GM19463 (cell line): ENCODE data around the gene UQCR10.

Experiments used
- ATAC-seq: cut with Tn5 transposase; IDR thresholded peaks from one replicate; pipeline ENCODE4 v1.9.1; 2021; ENCODE audit warnings: mild to moderate bottlenecking, moderate library complexity; ENCODE audit not compliant: unreplicated experiment

UQCR10 gene

DNA sequence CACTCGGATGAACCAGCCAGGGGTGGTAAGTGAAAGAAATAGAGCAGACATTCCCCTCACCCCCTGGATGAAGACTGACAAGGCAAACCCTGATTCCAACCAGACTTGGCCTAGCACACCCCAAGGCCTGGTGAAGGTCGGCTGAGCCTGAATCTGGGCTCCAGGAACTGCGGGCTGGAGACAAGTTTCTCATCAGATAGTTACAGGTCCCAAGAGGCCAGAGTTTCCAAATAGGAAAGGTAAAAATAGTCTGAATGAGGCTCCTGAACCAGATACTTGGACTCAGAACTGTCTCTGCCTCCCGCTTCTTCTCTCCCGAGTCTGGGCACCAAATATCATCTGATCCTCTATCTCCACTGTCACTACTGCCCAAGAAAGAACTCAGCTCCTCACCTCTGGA is 8.2 kb upstream of the UQCR10 start:
- no peak for ATAC-seq

DNA sequence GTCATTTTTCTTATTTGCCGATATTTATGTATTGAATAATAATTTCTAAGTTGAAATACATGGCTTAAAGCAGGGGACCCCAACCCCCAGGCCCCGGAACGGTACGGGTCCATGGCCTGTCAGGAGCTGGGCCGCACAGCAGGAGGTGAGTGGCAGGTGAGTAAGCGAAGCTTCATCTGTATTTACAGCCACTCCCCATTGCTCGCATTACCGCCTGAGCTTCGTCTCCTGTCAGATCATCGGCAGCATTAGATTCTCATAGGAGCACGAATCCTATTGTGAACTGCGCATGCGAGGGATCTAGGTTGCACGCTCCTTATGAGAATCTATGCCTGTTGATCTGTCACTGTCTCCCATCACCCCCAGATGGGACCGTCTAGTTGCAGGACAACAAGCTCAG is 4.9 kb upstream of the UQCR10 start:
- no peak for ATAC-seq

DNA sequence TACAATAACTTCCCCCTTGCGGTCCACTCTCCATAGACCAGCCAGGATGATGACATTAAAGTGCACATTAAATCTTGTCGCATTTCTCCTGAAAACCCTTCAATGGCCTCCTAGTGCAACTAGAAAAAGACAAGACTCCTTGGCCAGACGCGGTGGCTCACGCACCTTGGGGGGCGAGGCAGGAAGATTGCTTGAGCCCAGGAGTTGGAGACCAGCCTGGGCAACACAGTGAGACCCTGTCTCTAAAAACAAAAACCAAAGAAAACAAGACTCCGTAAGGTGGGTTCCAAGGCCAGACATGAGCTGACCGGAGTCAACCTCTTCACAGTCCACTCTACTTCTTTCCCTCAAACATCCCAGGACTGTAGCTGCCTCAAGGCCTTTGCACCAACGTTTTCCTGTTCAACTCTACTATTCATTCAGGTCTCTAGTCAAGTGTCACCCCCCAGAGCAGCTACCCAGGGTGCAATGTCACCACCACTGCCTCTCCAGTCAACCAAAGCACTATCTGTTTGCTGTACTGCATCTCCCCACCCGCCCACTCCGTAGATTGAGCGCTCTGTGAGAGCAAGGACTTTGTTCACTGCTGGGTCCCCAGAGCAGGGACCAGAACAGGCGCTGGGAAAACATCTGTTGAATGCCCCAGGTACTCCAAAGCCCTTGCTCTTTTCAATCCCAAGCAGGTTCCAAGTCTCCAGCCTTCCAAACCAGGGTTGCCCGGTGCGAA is 1.1 kb upstream of the UQCR10 start:
- peak; percentile 11 for ATAC-seq

DNA sequence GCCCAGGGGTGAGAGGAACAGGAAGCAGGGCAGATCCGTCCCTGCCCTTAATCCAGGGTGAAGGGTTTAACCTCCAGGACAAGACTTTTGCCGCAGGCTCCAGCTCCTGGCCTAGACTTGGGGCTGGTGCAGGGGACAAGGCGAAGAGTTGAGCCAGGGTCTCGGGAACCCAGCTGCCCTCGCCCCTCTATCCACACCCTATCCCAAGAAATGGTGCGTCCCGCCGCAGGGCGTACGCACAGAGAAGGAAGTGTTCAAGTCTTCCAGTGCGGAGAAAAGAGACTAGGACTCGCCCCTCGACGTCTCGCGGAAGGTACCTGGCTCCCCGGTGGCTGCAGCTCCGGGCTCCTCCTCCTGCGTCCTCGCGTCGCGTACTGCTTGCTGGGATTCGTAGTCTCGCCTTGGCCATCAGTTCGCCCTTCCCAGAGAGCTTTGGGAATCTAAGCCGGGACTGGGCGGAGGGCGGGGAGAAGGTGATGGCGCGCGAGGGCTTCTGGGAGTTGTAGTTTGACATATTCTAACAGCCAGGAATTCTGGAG is 468 bp upstream of the UQCR10 start, which contains the start of gene ZMAT5:
ZMAT5 (minus strand) TSS at position 376 of the 539 bp plus-strand sequence. CDS start 18,463 bp downstream, outside the sequence.
- ATAC-seq, result peak; percentile 91

DNA sequence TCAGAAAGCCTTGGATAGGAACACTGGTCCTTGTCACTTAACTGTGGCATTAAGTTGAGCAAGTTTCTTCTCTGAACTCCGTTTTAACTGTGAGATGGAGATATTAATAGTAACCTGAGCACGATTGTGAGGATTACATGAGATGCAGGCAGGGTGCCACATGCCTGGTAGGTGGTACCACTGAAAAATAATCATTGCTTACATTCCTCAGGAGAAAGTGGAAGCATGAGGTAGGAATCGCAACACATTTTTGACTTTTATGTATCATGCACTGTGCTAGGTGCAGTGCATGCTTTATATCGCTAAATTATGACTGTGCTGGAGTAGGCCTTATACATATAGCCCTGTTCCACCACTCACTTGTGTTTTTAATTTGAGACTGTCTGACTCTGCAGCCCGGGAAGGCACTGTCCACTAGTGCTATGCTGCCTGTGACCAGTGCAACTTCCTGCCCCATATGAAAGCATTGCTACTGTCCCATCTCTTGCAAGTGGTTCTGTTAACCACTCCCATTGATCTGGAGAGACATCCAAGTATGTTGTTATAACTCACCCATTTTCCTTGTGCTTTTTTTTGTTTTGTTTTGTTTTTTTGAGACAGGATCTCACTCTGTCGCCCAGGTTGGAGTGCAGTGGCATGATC is 1.0 kb downstream of the UQCR10 start:
- ATAC-seq, result no peak

DNA sequence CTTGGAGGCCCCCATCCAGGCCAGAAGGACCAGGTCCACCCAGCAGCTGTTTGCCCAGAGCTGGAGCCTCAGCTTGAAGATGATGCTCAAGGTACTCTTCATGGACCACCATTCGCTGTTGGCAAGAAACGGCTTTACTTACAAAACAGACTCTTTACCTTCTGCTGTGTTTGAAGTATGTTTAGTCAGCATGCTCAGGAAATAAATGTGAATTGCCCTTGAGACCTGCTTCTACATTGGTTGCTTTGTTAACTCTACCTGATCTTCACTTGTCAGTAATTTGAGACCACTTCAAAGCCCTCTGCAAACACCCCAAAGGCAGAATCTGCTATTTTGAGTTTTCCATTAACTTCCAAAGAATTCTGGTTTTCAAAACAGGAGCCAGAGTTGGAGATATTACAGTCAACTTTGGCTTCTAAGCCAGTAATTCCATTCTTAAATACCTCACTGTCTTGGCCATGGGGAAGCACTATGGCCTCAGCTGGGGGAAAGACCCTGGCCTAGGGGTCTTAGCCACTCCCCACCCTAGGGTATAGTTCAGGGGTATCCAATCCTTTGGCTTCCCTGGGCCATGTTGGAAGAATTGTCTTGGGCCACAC is 2.7 kb downstream of the UQCR10 start:
- no peak for ATAC-seq

DNA sequence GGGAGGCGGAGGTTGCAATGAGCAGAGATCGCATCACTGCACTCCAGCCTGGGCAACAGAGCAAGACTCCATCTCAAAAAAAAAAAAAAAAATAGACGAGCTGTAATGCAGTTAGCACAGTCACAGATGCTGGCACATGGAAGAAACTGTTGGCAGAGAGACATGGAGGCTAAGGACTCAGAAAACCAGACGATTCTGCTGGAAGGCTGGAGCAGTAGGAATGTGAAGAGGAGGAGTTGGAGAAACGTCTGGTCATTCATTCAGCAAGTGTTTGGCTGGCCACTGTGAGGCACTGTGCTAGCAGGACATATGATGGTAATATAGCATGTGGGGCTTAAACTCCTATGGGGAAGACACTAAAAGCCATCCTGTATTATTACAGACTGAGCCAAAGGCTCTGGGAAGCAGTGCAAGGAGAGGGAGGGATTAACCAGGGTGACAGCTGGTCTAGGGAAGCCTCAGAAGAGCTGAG is 5.0 kb downstream of the UQCR10 start:
- no peak for ATAC-seq

DNA sequence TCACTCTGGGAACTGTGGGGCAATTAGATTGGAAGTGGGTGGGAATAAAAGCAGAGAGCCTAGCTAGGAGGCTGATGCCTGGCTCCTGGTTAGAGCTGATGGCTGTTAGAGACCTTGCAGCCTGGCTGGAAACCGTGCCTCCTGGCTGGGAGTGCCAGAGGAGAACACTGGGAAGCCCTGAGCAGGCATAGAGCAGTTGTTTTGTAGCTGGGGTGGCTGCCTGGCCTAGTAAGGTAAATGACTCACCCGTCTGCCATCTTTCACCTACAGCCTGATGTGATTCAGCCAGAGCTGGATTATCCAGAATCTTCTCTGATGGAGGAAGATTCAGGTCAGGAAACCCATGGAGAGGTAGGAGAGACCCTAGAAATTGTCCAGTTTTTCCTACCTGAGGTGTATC is 6.1 kb downstream of the UQCR10 start:
- no peak for ATAC-seq

DNA sequence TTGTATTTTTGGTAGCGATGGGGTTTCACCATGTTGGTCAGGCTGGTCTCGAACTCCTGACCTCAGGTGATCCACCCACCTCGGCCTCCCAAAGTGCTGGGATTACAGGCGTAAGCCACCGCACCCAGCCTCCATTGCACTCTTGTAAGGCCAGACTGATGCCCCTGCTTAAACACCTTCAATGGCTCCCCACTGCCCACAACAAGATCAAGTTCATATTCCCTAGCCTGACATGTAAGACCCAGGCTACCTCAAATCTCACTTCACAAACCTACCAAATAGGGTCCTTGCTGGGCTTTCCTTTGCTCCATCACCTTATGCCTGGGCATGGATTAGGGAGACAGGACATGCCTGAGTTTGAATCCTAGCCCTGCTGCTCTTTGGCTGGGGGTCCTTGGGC is 13.1 kb downstream of the UQCR10 start:
- no peak for ATAC-seq

DNA sequence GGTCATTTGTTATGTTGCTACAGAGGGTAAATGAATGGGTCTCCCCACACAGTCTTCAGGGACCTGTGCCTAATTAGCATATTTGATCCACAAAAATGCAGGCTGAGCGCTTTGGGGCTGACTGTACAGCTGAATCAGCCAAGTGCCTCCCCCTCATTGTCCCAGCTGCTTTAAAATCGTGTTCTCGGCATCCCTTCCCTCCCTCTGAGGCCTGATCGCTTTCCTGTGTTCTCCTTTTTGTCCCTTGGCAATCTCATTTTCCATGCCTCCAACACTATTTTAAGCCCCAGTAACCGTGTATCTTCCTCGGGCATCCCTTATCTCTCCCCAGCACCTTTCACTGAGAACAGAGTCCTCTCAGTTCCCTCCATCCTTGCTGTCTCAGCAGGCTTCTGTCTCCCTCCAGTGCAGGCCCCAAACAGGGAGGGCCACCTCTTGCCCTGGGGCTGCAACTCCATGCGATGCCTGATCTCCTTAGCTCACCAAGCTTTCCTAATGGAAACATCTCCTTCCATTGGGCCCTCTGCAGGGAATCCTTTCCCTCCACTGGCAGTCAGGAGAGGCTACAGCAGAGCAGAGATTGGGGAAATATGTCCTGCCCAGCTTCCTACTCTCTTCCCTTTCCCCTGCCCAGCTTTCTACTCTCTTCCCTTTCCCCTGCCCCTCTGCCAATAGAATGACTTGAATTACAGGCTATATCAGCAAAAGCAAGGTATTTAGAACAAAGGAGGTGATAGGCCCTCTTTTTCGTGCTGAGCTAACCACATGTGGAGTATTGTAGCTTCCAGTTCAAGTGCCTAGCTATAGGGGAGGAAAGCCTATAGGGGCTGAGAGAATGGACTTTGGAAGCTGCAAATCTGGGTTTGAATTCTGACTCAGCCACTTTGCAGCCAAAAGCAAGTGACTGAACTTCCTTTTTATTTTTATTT is 13.8 kb downstream of the UQCR10 start:
- no peak for ATAC-seq

DNA sequence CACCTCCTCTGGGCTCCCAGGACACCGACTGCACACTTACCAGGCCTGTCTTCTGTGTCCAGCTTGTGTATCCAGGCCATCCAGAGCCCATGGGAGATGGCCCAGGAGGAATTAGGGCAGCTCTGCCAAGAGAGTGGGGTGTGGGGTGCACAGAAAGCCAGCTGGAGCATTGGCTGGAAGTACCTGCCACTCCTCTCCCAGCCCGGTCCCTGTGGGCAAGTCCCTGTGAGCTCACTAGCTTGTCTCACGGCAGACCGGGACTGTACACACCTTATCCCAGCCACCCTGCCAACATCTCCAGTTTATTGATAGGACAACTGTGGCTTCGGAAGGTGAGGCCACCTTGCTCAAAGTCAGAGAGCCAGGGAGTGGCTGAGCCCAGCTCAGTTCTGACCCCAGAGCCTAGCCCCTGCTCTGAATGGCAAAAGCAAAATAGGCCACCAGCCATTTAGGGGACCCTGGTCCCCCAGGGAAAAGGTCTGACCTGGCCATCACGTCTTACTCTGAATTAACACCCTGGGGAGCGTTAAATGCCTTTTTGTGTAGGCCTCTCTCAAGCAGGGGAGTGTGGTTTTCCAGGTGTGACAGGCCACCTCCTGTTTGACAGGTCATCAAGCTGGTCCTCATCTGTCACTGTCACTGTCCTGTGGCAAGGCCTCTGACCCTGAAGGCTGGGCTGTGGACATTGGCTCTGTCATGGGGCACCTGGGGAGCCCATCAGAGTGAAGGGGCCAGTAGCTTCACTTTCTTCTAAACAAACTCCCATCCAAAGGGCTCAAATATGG is 15.1 kb downstream of the UQCR10 start:
- ATAC-seq, result no peak

DNA sequence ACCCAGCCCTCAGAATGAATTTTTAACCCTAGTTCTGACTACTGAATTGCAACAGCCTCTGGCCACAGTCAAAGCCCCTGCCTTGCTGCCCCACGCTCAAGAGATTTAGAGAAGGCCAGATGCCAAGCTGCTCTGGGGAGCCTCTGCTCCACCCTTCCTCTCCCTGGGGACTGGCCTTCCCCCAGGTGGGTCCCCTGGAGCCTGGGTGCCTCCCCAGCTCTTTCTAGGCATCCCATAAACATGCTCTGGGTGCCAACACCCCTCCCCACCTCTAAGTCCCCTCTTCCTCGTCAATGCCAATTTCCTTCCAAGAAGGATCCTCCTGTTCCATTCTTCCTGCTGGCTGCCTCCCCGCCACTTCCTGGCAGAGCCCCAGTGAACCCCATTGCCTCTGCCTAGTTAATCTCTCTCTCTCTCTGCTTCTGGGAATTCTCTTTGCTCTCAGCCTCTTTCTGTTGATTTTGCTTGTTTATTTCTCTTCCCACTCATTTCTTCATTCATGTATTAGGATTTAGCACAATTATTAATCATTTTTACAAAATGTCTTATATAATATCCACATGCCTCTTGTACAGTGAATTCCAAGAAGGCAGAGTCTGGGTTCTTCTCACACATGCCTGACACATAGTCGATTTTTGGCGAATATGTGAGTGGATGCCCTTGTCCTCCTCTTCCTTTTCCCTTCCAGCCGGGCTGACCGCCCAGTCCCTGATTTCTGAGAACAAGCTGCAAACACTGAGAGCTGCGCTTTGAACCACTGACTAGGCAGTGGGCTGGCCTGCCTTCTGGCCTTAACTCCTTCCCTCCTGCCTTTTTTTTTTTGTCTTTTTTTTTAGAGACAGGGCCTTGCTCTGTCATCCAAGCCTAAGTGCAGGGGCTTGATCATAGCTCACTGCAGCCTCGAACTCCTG is 17.5 kb downstream of the UQCR10 start:
- ATAC-seq, result no peak

DNA sequence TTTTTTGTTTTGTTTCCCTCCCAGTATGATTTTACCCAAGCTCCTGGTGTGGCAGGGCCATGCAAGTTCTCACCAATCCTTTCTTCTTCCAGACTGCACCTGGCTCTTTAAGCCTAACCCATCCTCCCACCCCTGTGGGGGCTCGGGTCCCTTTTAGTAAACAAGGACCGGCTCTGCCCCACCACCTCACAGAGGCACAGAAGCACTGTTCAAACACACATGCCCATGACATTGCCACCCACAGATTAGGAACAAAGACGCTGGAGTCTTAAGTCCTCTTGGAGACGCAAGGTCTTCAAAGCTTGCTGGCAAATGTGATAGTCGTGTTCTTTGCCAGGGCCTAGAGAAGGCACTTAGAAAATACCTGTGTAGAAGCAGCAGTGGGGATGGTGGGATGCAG is 18.9 kb downstream of the UQCR10 start:
- no peak for ATAC-seq

DNA sequence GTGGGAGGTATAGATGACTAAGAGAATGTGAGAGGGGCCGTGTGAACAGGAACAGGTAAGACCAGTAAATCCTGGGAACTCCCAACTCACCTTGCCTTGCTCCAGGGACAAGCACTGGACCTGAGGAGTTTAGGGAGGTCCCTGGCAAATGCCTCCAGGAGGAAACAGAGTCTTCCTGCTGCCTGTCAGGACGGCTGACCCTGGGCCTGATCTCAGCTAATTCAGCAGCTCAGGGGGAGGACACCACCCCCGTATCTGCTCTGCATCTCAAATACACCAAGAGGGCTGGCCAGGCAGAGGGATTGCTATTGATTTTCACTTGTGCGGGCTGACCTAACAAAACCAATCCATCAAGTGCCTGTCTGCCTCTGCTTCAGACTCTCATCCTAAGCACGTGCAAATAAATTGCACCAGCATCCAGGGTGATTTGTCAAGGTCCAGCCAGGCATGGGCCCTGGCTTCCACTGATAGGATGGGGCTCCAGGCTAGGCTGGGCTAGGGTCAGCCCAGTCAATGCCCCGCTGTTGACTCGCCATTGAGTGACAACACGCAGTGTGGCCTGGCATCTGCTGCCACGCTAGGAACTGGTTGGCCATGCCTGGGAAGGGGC is 20.3 kb downstream of the UQCR10 start:
- ATAC-seq, result no peak

DNA sequence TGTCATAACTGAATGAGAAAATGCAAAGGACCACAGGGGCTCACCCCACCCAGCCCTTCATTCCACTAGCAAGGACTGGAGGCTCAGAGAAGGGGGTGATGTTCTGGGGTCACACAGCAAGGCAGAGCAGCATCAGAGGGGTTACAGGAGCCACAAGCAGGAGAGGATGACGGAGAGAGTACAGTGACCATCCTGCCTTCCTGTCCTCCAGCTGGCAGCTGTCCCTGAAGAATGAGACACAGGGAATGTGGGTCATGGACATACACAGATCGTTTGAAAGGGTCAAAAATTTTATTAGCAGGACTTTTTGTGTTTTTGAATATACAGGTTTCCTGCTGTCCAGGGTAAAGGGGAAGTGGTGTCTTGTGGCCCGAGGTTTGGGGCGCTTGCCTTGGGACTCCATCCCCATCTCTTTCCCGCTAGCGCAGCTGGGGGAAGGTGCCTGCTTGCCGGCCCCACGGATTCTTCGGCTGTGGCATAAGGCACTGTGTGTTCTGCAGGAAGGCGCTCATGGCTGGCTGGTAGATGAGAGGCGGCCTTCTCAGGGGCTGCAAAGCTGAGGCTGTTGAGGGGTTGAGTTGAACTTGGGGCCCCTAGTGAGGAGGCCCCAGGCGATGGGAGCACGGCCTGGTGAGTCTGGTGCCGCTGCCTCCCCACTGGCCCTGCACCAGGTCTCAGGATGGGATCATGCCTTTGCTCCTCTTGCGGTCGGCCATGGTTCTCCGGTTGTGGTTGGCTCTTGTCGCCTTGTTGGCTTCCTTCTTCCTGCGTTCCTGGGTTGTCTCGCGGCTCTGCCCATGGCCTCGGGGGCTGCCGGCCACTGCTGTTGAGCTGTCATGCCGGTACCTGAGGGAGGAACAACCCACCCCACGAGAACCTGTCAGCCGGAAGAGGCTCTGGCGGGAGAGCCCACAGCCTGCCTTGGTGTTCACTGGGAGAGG is 21.4 kb downstream of the UQCR10 start:
- ATAC-seq, result no peak

DNA sequence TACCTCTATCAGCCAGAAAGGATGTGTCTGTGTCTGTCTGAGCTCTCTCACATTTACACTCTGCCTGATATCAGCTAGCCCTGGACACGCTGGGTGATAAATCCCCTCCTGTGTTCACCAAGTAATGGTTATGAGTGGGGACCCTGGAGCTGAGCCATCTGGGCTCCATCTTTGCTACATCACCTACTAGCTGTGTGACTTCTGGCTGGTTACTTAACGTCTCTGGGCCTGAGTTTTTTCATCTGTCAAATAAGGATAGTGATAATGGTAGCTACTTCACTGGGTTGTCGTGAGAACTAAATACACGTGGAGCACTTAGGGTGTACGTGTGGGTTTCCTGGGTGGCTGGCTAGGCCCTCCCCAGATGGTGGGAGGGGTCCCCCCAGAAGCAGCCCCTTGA is 22.9 kb downstream of the UQCR10 start:
- ATAC-seq, result no peak

DNA sequence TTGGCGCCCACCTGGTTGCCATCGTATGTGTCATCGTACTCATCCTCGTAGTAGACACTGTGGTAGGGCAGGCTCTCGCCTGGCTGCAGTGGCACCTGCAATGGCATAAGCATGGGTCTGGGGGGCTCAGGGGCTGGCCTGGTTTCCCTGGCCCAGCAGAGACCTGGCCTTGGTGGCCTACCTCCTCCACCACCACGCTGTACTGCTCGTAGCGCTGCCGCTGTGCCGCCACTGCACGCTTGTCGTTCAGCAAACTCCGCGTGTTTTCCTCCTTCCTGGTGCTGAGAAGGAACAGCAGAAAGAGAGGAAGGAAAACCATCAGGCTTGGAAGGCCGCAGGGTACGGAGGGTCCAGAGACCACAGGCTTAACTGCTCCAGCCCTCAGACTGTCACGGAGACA is 26.2 kb downstream of the UQCR10 start:
- no peak for ATAC-seq
